VCaP (cell line): ENCODE measurements around the gene CPNE7.

Experiments
- H3K27ac ChIP-seq: fragments of 450-650 bp; 2 replicates; pipeline ENCODE4 v1.5.1; 2017
- TF ChIP-seq, protein P1 (sequence below): fragments of 450-650 bp; conservative IDR thresholded peaks from 2 replicates; pipeline ENCODE4 v1.5.1; 2017; ENCODE audit warnings: mild to moderate bottlenecking, moderate library complexity

The CPNE7 gene

DNA sequence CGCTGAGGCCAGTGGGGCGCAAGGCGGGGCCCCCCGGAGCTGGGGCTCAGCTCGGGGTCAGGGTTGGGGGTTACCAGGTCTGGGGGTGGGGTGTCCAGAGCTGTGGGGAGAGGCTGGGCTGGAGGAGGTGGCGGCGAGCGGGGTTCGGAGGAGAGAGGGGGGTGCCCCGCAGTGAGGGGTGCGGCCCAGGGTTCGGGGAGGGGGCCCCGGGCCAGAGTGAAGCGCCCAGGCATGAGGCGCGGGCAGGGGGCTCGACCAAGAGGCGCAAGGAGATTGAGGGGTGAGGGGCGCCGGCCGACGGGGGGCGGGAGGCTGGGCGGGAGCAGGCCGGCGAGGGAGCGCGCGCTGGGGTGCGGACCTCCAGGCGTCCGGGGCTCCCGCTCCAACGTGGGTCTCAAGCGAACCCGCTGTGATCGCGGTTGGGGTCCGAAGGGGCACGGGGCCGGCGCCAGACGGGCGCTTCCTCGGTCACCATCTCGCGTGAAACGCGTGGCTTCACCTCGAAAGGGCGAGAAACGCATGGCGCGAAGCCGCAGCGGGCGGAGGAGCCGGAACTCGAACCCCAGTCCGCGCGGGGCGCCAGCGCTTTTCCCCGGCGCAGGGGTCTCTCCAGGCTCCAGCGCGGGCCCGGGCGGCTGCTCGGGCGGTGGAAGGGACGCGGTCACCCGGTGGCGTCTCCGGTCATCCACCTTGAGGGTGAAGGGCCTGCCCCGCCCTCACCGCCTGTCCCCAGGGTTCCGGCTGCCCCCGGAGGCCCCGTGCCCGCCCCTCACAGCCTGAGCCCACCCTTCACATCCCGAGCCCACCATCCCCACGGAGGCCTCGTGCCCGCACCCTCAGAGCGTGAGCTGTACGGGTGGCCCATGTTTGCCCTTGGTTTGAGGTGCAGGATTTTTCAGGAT is 846 bp downstream of the CPNE7 start:
- no peak overlapping the region for H3K27ac ChIP-seq
- TF ChIP-seq, protein P1, sequence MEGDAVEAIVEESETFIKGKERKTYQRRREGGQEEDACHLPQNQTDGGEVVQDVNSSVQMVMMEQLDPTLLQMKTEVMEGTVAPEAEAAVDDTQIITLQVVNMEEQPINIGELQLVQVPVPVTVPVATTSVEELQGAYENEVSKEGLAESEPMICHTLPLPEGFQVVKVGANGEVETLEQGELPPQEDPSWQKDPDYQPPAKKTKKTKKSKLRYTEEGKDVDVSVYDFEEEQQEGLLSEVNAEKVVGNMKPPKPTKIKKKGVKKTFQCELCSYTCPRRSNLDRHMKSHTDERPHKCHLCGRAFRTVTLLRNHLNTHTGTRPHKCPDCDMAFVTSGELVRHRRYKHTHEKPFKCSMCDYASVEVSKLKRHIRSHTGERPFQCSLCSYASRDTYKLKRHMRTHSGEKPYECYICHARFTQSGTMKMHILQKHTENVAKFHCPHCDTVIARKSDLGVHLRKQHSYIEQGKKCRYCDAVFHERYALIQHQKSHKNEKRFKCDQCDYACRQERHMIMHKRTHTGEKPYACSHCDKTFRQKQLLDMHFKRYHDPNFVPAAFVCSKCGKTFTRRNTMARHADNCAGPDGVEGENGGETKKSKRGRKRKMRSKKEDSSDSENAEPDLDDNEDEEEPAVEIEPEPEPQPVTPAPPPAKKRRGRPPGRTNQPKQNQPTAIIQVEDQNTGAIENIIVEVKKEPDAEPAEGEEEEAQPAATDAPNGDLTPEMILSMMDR, result no peak

DNA sequence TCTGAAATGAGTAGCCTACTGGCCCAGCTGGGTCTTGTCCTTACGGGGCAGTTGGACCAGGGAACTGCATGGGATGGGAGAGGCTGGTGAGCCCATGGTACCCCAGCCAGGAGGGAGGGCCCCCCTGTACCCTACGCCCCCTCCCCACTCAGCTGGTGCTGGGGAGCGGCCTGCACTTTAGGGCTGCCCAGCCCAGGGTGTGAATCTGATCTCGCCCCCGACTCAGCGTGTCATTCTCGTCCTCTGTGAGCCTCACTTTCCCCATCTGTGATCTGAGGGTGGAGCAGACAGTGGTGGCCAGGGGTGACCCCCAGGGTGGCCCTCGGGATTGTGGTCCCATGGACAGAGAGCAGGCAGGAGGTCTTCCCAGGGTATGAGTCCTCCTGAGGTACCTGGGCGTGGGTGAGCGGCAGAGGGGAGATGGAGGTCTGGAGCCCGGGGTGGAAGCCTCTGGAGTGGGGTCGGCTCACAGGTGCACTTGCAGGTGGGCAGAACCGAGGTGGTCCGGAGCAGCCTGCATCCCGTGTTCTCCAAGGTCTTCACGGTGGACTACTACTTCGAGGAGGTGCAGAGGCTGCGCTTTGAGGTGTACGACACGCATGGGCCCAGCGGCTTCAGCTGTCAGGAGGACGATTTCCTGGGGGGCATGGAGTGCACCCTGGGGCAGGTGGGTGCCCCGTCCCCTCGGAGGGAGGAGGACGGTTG is 1.6 kb downstream of the CPNE7 start:
- TF ChIP-seq, protein P1, result no peak

DNA sequence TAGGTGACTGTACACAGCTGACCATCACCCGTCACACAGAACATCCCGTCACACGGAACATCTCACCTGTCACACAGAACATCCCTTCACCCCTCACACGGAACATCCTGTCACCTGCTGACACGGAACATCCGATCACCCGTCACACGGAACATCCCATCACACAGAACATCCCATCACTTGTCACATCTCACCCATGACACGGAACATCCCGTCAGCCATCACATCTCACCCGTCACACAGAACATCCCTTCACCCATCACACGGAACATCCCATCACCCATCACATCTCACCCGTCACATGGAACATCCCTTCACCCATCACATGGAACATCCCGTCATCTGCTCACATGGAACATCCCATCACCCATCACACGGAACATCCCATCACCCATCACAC is 3.8 kb downstream of the CPNE7 start:
- H3K27ac ChIP-seq, result no peak overlapping the region
- TF ChIP-seq, protein P1, result no peak

More for the DNA sequence above, 1.6 kb downstream of the CPNE7 start:
- H3K27ac ChIP-seq, result no peak overlapping the region

DNA sequence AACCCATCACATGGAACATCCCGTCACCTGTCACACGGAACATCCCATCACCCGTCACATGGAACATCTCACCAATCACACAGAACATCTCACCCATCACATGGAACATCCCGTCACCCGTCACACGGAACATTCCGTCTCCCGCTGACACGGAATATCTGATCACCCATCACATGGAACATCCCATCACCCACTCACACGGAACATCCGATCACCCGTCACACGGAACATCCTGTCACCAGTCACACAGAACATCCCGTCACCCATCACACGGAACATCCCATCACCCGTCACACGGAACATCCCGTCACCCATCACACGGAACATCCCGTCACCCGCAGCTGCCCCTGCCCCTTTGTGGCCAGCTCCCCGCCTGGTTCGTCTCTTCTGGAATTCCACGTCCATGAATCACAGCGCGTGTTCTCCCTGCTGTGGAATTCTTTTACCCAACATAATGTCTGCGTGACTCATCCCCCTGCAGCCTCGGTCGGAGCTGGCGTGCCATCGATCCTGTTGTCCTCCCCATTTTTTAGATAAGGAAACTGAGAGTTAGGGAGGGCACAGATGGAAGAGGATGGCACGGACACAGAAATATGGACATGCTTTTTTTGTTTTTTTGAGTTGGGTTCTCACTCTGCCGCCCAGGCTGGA is 5.6 kb downstream of the CPNE7 start:
- H3K27ac ChIP-seq, result peak overlapping the region; percentile 80
- TF ChIP-seq, protein P1, result no peak

DNA sequence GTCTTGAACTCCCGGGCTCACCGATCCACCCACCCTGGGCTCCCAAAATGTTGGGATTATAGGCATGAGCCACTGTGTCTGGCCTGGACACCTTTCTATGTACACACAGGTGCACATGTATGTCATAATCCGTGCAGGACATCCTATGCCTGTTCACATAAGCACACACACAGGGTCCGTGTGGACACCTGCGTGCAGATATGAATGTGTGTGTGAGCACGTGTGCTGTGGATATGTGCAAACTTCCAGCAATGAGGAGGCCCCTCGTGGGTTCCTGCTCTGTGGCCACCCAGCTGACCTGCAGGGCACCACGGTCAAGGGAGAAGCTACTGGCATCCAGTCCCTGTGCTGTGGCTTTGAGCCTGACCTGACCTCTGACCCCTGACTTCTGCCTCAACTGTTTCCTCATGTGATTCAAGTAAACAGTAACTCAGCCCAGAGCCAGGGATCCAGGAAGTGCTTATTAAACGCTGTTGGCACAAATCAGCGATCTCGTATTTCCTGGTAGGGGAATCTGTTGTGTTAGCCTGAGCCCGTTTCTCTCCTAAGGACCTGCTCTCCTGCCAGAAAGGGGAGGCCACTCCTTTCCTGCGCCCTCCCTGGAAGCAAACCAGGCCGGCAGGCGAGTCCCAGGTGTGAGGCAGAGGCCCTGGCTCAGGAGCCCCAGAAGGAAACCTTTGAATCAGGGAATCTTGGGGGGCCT is 6.5 kb downstream of the CPNE7 start:
- H3K27ac ChIP-seq, result peak overlapping the region; percentile 80
- TF ChIP-seq, protein P1, result no peak

DNA sequence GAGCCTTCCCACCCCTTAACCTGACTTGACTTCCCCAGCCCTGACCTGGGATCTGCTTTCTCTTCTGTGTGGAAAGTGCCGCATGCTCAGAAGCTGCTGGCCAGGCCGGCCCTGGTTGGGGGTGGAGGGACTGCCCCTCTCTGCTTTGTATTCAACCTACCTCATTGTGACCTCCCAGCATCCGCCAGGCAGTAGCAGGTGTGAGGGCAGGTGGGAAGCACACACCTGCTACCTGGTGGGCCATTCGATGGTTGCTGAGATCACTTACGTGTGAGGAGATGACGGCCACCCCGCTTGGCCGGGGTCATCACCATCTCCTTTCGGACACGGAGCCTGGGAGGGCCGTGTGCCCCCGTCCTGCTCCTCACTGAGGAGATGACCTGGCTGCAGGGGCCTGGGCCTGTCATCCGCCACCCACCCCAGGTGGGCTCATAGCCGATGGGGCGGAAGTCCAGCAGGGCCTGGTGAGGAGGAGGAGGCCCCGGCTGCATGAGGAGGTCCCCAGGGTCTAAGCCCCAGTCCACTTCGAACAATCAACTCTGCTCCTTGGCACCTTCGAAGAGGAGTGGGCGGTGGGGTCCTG is 7.1 kb downstream of the CPNE7 start:
- TF ChIP-seq, protein P1, result no peak
- H3K27ac ChIP-seq, result peak overlapping the region; percentile 80
